ENCODE measurements around the gene ABHD1. TPM values are rescaled to one million over a fixed set of nuclear protein-coding genes. Genes with fewer than 3 reads are reported as not detected.
A peak's percentile ranks its signal among the peaks of the same experiment; 100 is the strongest.

ABHD1 gene
- total RNA-seq, 4 donors from 2014 or later: 0.48 TPM; not detected in 3

DNA sequence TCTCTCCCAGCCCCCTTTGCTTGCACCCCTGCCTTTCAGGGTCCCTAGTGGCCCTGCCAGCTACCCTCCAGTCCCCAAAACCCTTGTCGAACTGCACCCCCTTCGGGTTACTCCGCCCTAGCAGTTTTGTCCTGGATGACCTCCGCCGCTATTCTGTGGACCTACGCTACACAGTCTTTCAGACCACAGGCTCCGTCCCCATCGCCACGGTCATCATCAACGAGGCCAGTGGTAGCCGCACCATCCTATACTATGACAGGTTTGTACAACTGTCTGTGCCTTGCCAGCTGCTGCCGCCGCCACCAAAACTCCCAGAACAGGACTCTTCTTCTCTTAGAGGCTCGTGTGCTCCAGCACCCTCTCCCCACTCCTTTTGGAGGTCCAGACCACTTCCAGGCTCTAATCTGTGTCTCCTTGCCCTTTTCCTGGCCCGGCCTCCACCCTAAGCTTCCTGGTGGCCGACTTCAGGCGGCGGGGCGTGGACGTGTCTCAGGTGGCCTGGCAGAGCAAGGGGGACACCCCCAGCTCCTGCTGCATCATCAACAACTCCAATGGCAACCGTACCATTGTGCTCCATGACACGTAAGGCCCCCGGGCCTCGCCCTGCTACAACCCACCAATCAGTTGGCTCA is 29.1 kb upstream of the ABHD1 start:
- Histone ChIP-seq H3K4me1 (peaks cover 3 to 14% (median 9%) of the 10 kb centered on the region in 4 donors), H3K27me3 (no peaks in the 10 kb centered on the region), H3K9me3 (no peaks in the 10 kb centered on the region), H3K4me3 (no peak overlapping the region), H3K36me3 (no peaks in the 10 kb centered on the region), H3K27ac (no peak overlapping the region)
- TF ChIP-seq POLR2A (IDR thresholded peaks at IDR 0.05) (no peak), EP300 (IDR thresholded peaks at IDR 0.05; ENCODE audit: low read depth) (no peak), POLR2AphosphoS5 (IDR thresholded peaks at IDR 0.05) (no peak)
- TF ChIP-seq, protein P1, sequence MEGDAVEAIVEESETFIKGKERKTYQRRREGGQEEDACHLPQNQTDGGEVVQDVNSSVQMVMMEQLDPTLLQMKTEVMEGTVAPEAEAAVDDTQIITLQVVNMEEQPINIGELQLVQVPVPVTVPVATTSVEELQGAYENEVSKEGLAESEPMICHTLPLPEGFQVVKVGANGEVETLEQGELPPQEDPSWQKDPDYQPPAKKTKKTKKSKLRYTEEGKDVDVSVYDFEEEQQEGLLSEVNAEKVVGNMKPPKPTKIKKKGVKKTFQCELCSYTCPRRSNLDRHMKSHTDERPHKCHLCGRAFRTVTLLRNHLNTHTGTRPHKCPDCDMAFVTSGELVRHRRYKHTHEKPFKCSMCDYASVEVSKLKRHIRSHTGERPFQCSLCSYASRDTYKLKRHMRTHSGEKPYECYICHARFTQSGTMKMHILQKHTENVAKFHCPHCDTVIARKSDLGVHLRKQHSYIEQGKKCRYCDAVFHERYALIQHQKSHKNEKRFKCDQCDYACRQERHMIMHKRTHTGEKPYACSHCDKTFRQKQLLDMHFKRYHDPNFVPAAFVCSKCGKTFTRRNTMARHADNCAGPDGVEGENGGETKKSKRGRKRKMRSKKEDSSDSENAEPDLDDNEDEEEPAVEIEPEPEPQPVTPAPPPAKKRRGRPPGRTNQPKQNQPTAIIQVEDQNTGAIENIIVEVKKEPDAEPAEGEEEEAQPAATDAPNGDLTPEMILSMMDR (IDR thresholded peaks at IDR 0.05): no peak
- in situ Hi-C loops (cut with MboI; ENCODE audit: low pct_ligation_motif_present in 1 of 4, low pct_unique_long_range_greater_than_20kb in 1 of 4, low sequenced_read_pairs in 3 of 4) (loop anchor here in 3 of 4 donors (25.0 kb wide), 1 partner anchor 132 kb away; the partner anchor contains the start of gene MAPRE3 (in 3 of the 3)), intact Hi-C loops (cut with DNase I; ENCODE audit: low total_unique reads) (no loop called here)
- 83 to 93% methylated on average over 3 to 24 of the region's 24 CpGs for WGBS, 2 donors (ENCODE audit: low coverage in 1 of 2)
- no peak for DNase-seq

DNA sequence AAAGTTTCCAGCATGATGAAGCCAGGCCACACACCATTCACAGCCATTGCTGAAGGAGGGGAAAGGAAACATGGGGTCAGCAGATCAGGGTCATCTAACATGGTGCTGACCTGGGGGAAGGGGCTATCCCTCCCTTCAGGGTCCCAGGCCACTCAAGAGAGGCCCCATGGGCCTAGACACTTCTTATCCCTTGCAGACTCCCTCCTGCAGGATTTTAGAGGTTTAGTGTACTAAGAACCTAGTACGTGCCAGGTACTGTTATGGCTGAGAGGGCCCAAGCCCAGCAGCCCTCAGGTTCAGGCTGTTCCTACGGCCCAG is 28.2 kb upstream of the ABHD1 start:
- intact Hi-C loops (cut with DNase I; ENCODE audit: low total_unique reads): no loop called here
- Histone ChIP-seq H3K27ac (no peak overlapping the region), H3K27me3 (no peaks in the 10 kb centered on the region), H3K4me3 (no peak overlapping the region), H3K4me1 (peaks cover 3 to 14% (median 9%) of the 10 kb centered on the region in 4 donors), H3K9me3 (no peaks in the 10 kb centered on the region), H3K36me3 (no peaks in the 10 kb centered on the region)
- in situ Hi-C loops (cut with MboI; ENCODE audit: low pct_ligation_motif_present in 1 of 4, low pct_unique_long_range_greater_than_20kb in 1 of 4, low sequenced_read_pairs in 3 of 4): loop anchor here (5.0 to 25.0 kb wide), 3 partner anchors 97 to 187 kb away; partner anchors contain the start of genes MAPRE3 (in 3 of the 4) and TRIM54 (in 1 of the 4)
- TF ChIP-seq EP300 (IDR thresholded peaks at IDR 0.05; ENCODE audit: low read depth) (no peak), POLR2AphosphoS5 (IDR thresholded peaks at IDR 0.05) (no peak), POLR2A (IDR thresholded peaks at IDR 0.05) (no peak)
- TF ChIP-seq, protein P1 (IDR thresholded peaks at IDR 0.05): no peak
- DNase-seq: no peak
- WGBS, 2 donors (ENCODE audit: low coverage in 1 of 2): 100% methylated on average over 2 of the region's 2 CpGs

DNA sequence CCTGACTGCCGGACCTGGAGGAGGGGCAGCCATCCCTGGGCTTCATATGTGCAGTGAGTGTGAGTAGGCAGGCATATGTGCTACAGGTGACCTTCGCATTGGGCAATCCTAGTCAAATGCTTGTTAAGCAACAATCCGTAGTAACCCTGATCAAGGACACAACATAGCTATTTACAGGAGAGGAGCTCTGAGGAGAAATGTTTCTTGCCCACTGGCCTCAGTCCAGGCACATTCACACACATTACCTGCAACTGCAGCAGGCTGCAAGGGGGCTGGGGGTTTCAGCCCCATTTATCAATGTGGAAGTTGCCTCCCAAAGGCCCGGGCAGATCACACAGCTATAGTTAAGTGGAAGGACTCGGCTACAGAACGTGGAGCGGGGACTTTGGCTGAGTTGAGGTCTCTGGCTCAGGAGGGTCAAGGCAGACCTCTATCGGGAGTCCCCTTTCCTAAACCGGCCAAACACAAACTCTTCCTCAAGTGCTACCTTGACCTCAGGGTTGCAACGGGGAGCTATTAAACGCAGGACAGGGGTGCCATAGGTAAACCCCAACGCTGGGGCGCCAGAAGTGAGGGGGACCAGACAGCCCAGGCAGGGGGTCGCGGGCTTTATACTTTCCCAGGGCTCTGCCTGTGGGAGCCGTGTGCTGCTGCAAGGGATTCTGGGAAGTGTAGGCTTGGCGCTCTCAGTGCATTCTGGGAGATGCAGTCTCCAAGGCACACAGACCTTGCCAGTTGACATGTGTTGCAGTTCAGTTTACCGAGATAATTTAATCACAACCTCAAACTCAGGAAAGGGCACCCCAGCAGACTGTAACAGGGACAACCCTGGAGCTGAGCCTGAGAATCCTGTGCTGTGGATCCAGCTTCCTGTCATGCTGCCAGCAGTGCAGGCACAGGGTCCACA is 27.6 kb upstream of the ABHD1 start:
- H3K4me3 ChIP-seq: peak overlapping the region in 1 of 4 donors; percentile 34
- in situ Hi-C loops (cut with MboI; ENCODE audit: low pct_ligation_motif_present in 1 of 4, low pct_unique_long_range_greater_than_20kb in 1 of 4, low sequenced_read_pairs in 3 of 4): loop anchor here (5.0 to 25.0 kb wide), 3 partner anchors 96 to 186 kb away; partner anchors contain the start of genes MAPRE3 (in 3 of the 4) and TRIM54 (in 1 of the 4)
- no peak overlapping the region for H3K27ac ChIP-seq
- intact Hi-C loops (cut with DNase I; ENCODE audit: low total_unique reads): no loop called here
- 48 to 100% methylated on average over 1 to 16 of the region's 18 CpGs for WGBS, 2 donors (ENCODE audit: low coverage in 1 of 2)
- no peak for TF ChIP-seq POLR2AphosphoS5 (IDR thresholded peaks at IDR 0.05)
- TF ChIP-seq, protein P1 (IDR thresholded peaks at IDR 0.05): no peak
- no peak for TF ChIP-seq POLR2A (IDR thresholded peaks at IDR 0.05)
- TF ChIP-seq EP300 (IDR thresholded peaks at IDR 0.05; ENCODE audit: low read depth): no peak
- H3K4me1 ChIP-seq: peaks cover 3 to 14% (median 9%) of the 10 kb centered on the region in 4 donors
- H3K36me3 ChIP-seq: no peaks in the 10 kb centered on the region
- H3K27me3 ChIP-seq: no peaks in the 10 kb centered on the region
- H3K9me3 ChIP-seq: no peaks in the 10 kb centered on the region
- peak; percentile 55 for DNase-seq

DNA sequence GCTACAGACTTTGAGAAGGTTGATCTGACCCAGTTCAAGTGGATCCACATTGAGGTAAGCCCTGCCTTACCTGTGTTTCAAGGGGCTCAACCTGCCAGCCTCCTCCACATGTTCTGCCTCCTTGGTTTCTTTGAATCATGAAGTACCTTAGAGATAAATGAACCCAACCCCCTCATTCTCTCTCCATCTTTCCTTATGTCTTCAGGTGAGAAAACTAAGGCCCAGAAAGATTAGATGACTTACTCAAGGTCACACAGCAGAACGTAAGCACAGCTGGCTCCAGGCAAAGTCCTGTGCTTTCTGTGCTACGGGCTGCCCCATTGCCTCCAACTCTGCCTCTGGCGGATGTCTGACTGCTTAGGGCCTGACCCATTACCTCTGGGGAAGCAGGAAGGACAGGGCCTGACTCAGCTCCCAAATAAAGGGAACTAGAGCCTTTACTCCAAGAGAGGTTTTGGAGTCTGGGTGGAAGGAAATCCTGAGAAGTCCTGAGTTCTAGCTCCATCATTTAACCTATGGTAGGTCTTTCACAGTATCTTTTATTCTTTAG is 26.8 kb upstream of the ABHD1 start:
- TF ChIP-seq POLR2A (IDR thresholded peaks at IDR 0.05) (no peak), EP300 (IDR thresholded peaks at IDR 0.05; ENCODE audit: low read depth) (no peak), POLR2AphosphoS5 (IDR thresholded peaks at IDR 0.05) (no peak)
- TF ChIP-seq, protein P1 (IDR thresholded peaks at IDR 0.05): no peak
- no peaks in the 10 kb centered on the region for H3K9me3 ChIP-seq
- no peak overlapping the region for H3K27ac ChIP-seq
- peaks cover 3 to 14% (median 9%) of the 10 kb centered on the region in 4 donors for H3K4me1 ChIP-seq
- no peaks in the 10 kb centered on the region for H3K27me3 ChIP-seq
- DNase-seq: no peak
- no peak overlapping the region for H3K4me3 ChIP-seq
- intact Hi-C loops (cut with DNase I; ENCODE audit: low total_unique reads) (no loop called here), in situ Hi-C loops (cut with MboI; ENCODE audit: low pct_ligation_motif_present in 1 of 4, low pct_unique_long_range_greater_than_20kb in 1 of 4, low sequenced_read_pairs in 3 of 4) (loop anchor here (5.0 to 25.0 kb wide), 3 partner anchors 95 to 185 kb away; partner anchors contain the start of genes MAPRE3 (in 3 of the 4) and TRIM54 (in 1 of the 4))
- no peaks in the 10 kb centered on the region for H3K36me3 ChIP-seq
- WGBS, 2 donors (ENCODE audit: low coverage in 1 of 2): 75 to 80% methylated on average over 1 to 3 of the region's 3 CpGs

Measured in transverse colon (tissue), 4 donors.